HG02938 (cell line): ENCODE measurements around the gene SPTLC3.

Experiments
- ATAC-seq: cut with Tn5 transposase; IDR thresholded peaks from one replicate; pipeline ENCODE4 v1.9.1; 2021; ENCODE audit warnings: mild to moderate bottlenecking, moderate library complexity; ENCODE audit not compliant: unreplicated experiment

SPTLC3 gene

GRCh38 chr20:12984069-12984765, 24.6 kb upstream of the SPTLC3 start:
- ATAC-seq, result no peak

GRCh38 chr20:12984863-12985262, 23.9 kb upstream of the SPTLC3 start:
- no peak for ATAC-seq

- ATAC-seq, result no peak
Observed at GRCh38 chr20:12987261-12987660, 21.5 kb upstream of the SPTLC3 start.

- no peak for ATAC-seq
Observed at GRCh38 chr20:12989586-12990115, 19.1 kb upstream of the SPTLC3 start.

- ATAC-seq, result no peak
Observed at GRCh38 chr20:12997128-12997655, 11.6 kb upstream of the SPTLC3 start.

- no peak for ATAC-seq
Observed at GRCh38 chr20:12998046-12998445, 10.7 kb upstream of the SPTLC3 start.

GRCh38 chr20:12999201-12999600, 9.6 kb upstream of the SPTLC3 start:
- no peak for ATAC-seq

- no peak for ATAC-seq
Observed at GRCh38 chr20:13002251-13002650, 6.5 kb upstream of the SPTLC3 start.

- no peak for ATAC-seq
Observed at GRCh38 chr20:13006825-13007224, 1.9 kb upstream of the SPTLC3 start.

- ATAC-seq, result no peak
Observed at GRCh38 chr20:13007596-13007995, 1.2 kb upstream of the SPTLC3 start.

- peak; percentile 95 for ATAC-seq
Observed at GRCh38 chr20:13009682-13010406, 1.1 kb downstream of the SPTLC3 start.

GRCh38 chr20:13012886-13013285, 4.1 kb downstream of the SPTLC3 start:
- ATAC-seq, result no peak

- no peak for ATAC-seq
Observed at GRCh38 chr20:13013411-13013810, 4.6 kb downstream of the SPTLC3 start.

- no peak for ATAC-seq
Observed at GRCh38 chr20:13017235-13017634, 8.5 kb downstream of the SPTLC3 start.

- no peak for ATAC-seq
Observed at GRCh38 chr20:13017883-13018535, 9.2 kb downstream of the SPTLC3 start.

GRCh38 chr20:13021205-13021970, 12.6 kb downstream of the SPTLC3 start:
- no peak for ATAC-seq

GRCh38 chr20:13022401-13023155, 13.8 kb downstream of the SPTLC3 start:
- ATAC-seq, result no peak

- ATAC-seq, result no peak
Observed at GRCh38 chr20:13024596-13024995, 15.8 kb downstream of the SPTLC3 start.

- no peak for ATAC-seq
Observed at GRCh38 chr20:13025181-13025580, 16.4 kb downstream of the SPTLC3 start.

- no peak for ATAC-seq
Observed at GRCh38 chr20:13028001-13028400, 19.2 kb downstream of the SPTLC3 start.
